GM12864 (cell line): ENCODE results near the gene ALDOC.

Experiments
- DNase-seq: peaks from one replicate; pipeline ENCODE4 v3.0.0-alpha.2; 2011; ENCODE audit warnings: low read depth
- H3K4me3 ChIP-seq: 2 replicates; pipeline ENCODE4 v1.5.1; 2011; ENCODE audit warnings: mild to moderate bottlenecking, low read depth, low read length, control low read depth
- TF ChIP-seq, protein P1 (sequence below): IDR thresholded peaks from 2 replicates; pipeline ENCODE4 v1.5.1; 2011; ENCODE audit warnings: low read depth, mild to moderate bottlenecking, moderate library complexity, low read length, control low read depth, inconsistent platforms; ENCODE audit errors: missing control alignments

Gene ALDOC

GRCh38 chr17:28575126-28575795, 1.4 kb downstream of the ALDOC start:
- TF ChIP-seq, protein P1, sequence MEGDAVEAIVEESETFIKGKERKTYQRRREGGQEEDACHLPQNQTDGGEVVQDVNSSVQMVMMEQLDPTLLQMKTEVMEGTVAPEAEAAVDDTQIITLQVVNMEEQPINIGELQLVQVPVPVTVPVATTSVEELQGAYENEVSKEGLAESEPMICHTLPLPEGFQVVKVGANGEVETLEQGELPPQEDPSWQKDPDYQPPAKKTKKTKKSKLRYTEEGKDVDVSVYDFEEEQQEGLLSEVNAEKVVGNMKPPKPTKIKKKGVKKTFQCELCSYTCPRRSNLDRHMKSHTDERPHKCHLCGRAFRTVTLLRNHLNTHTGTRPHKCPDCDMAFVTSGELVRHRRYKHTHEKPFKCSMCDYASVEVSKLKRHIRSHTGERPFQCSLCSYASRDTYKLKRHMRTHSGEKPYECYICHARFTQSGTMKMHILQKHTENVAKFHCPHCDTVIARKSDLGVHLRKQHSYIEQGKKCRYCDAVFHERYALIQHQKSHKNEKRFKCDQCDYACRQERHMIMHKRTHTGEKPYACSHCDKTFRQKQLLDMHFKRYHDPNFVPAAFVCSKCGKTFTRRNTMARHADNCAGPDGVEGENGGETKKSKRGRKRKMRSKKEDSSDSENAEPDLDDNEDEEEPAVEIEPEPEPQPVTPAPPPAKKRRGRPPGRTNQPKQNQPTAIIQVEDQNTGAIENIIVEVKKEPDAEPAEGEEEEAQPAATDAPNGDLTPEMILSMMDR = peak; percentile 46
- no peak for DNase-seq
- H3K4me3 ChIP-seq = peak overlapping the region; percentile 53; the same call in 1 of the 2 replicates

- DNase-seq = no peak
- H3K4me3 ChIP-seq = no peak overlapping the region
- TF ChIP-seq, protein P1 = peak; percentile 22
Observed at GRCh38 chr17:28574526-28574925, 2.2 kb downstream of the ALDOC start.

- no peak overlapping the region for H3K4me3 ChIP-seq
- DNase-seq = no peak
- TF ChIP-seq, protein P1 = no peak
Observed at GRCh38 chr17:28573966-28574480, 2.7 kb downstream of the ALDOC start.

DNA sequence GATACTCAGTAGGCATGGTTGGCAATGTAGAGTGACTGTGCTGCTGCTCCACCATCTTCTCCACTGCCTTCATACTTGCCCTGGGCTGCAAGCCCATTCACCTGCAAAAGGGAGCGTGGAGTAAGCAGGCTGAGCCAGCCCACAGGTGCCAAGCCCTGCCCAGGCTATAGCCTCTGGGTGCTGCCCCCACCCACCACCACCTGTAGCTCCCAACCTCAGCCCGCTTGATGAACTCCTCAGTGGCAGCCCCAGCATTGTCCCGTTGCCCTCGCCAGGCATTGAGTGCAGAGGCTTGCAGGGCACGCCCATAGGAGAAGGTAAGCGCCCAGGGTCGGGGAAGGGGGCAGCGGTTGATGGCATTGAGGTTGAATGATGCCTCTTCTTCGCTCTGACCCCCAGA, 3.2 kb downstream of the ALDOC start:
- H3K4me3 ChIP-seq = no peak overlapping the region
- TF ChIP-seq, protein P1 = no peak
- DNase-seq = no peak

GRCh38 chr17:28573040-28573380, 3.7 kb downstream of the ALDOC start:
- TF ChIP-seq, protein P1 = no peak
- DNase-seq = no peak
- no peak overlapping the region for H3K4me3 ChIP-seq

DNA sequence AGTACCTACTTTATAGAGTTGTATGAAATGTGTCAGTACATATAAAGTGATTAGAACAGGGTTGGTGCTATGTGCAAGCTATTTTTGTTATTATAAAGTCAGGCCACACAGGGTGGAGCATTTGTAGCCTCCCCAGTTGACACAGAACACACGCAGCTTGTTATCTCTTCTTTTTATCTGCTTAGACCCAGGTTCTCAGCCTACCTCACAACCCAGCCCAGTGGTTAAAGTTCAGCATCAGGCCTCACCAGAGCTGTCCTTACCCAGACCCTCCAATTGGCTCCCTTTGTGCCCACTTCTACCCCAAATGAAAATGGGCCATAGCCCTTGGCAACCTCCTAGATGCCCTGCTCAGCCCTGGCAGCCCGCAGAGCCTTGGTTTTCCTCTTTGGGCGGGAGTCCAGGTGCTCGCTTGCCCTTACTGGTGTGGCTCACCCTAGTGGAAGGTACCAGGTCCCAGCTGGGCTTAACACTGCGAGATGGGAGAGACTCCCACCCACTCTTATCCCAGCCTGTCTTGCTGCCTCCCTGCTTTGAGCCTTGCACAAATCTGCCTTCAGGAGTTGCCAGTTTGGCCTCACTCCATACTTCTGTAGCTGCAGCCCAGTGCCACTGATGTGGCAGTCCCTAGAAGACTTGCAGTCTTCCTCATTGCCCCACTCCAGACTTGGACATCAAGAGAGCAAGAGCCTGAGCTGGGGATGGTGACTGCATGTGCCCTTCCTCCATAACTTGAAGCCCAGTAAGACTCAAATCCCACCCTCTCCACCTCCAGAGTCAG, 4.2 kb downstream of the ALDOC start:
- H3K4me3 ChIP-seq = peak overlapping the region; percentile 96; the same call in 1 of the 2 replicates
- TF ChIP-seq, protein P1 = no peak

More for the DNA sequence above, 4.2 kb downstream of the ALDOC start:
- DNase-seq = no peak
